Dendritic cell treated with granulocyte-macrophage colony-stimulating factor and Interleukin-4, amounts not matched to agents 40 ng/mL and 50 ng/mL, for 4 days (primary cell): ENCODE measurements around the gene TFAP2D.

Experiments used
- H3K27ac Mint-ChIP-seq: one replicate; pipeline ENCODE4 v1.8.0; 2022; ENCODE audit warnings: mild to moderate bottlenecking, mixed read lengths
- H3K27me3 Mint-ChIP-seq: one replicate; pipeline ENCODE4 v1.8.0; 2022; ENCODE audit warnings: mild to moderate bottlenecking, mixed read lengths
- H3K36me3 Mint-ChIP-seq: one replicate; pipeline ENCODE4 v1.8.0; 2022; ENCODE audit warnings: low read depth, mixed read lengths
- H3K4me1 Mint-ChIP-seq: one replicate; pipeline ENCODE4 v1.8.0; 2022; ENCODE audit warnings: low read depth, mixed read lengths
- H3K4me3 Mint-ChIP-seq: one replicate; pipeline ENCODE4 v1.8.0; 2022; ENCODE audit warnings: mild to moderate bottlenecking, moderate library complexity, mixed read lengths
- H3K9me3 Mint-ChIP-seq: one replicate; pipeline ENCODE4 v1.8.0; 2022; ENCODE audit warnings: mixed read lengths
- intact Hi-C: fragments of 100-400 bp; cut with micrococcal nuclease; formaldehyde crosslinking; loops from one replicate; pipeline ENCODE4 v1.15.0; 2022

Gene TFAP2D

DNA sequence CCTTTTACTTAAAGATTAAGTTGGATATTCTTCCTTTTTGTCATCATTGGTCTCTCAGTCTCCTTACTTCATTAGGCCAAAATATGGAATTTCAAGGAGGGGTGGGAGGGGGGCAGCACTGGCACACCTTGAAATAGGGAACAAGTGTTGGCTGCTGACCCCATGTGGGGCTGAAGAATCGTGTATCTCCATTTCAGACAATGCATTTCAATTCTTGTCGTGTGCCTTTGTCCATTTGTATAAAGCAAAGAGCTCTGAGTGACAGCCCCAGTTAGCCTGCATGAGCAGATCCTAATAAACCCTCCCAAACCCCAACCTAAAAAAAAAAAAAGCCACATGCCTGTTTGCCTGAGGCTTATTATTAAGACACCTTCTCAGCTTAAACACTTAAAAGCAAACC lies 1.0 kb upstream of the TFAP2D start:
- no peaks in the 10 kb centered on the region for H3K36me3 Mint-ChIP-seq
- intact Hi-C loops = no loop called here
- H3K9me3 Mint-ChIP-seq = peaks cover 8% of the 10 kb centered on the region
- H3K4me1 Mint-ChIP-seq = no peaks in the 10 kb centered on the region
- no peak overlapping the region for H3K27ac Mint-ChIP-seq
- H3K4me3 Mint-ChIP-seq = no peak overlapping the region
- H3K27me3 Mint-ChIP-seq = peaks cover 94% of the 10 kb centered on the region

DNA sequence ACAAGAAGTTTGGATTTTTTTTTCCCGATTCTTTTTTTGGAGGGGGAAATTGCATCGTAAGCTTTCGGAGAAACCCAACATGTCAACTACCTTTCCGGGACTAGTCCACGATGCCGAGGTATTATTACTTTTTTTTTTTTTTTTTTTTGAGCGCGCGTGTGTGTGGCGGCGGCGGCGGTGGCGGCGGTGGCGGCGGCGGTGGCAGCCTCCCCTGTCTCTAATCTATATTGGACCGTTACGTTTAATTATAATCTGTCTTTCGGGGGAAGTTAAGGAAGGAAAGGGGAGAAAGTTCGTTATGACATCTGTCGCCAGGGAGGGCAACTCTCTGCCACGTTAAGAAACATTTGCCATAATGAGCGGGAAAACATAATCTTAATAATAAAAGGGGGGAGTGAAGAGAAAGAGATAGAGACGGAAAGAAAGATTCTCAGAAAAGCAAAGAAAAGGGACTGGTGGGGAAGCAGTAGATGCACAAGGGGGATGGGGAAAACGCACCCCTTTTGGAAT lies 706 bp downstream of the TFAP2D start:
- intact Hi-C loops = no loop called here
- H3K27me3 Mint-ChIP-seq = peaks cover 85% of the 10 kb centered on the region
- H3K9me3 Mint-ChIP-seq = no peaks in the 10 kb centered on the region
- H3K4me1 Mint-ChIP-seq = no peaks in the 10 kb centered on the region
- H3K4me3 Mint-ChIP-seq = no peak overlapping the region
- H3K27ac Mint-ChIP-seq = no peak overlapping the region
- H3K36me3 Mint-ChIP-seq = no peaks in the 10 kb centered on the region

DNA sequence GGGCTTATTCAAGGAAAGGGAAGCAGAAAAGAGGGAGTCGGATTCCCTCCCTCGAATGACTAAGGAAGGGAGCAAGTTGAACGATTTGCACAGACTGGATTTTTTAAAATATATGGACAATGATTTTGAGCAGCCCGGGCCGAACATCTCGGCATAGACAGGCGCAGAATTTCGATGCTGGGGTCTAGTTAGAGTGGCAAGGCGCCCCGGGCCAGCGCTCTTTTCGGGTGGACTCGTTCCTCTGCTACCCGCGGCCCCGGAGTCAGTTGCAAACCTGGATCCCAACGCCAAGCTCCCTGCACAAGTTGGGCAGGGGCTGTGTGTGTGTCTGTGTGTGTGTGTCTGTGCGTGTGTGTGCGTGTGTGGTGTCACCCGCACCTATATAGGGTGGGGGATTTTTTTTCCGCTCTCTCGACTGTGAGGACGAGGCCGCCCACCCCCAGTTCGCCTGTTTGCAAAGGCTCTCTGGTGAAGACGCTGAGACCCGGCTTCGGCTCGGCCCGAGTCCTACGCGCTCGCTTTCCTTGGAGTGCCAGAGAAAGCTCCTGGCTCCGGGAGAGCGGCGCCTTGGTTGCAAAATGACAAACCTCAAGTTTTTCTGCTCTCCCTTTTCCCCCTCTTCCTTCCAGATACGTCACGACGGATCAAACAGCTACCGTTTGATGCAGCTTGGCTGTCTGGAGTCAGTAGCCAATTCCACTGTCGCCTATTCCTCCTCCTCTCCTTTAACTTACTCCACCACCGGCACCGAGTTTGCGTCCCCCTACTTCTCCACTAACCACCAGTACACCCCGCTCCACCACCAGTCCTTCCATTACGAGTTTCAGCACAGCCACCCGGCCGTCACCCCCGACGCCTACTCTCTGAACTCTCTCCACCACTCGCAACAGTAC lies 1.4 kb downstream of the TFAP2D start:
- intact Hi-C loops = no loop called here
- H3K4me1 Mint-ChIP-seq = no peaks in the 10 kb centered on the region
- no peaks in the 10 kb centered on the region for H3K9me3 Mint-ChIP-seq
- no peaks in the 10 kb centered on the region for H3K36me3 Mint-ChIP-seq
- H3K27me3 Mint-ChIP-seq = peaks cover 83% of the 10 kb centered on the region
- H3K27ac Mint-ChIP-seq = no peak overlapping the region
- no peak overlapping the region for H3K4me3 Mint-ChIP-seq

DNA sequence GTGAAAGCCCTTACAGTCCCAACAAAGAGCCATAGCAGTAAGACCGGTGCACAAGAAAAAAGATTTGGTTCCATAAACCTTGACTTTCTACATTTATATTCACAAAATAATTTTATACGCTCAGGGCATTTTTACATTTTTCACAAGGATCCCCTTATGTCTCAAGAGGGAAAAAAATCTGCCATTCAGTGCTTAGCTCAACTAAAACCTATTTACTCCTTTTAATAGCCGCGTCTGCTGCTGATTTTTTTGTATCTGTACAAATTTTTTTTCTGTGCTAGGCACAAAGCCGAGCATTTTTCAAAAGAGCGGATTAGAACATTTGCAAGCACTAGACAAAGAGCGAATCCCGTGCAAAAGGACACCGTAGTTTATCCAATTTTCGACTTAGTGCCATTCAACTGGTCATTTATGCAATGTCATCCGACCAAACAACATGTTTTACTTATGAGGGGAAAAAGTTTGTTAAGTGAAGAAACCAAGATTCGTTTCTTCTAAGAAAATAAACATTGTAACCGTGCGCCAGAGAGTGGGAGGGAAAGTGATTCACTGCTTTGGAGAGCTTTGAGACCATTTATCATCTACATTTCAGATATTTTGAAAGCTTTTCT lies 3.7 kb downstream of the TFAP2D start:
- no peaks in the 10 kb centered on the region for H3K36me3 Mint-ChIP-seq
- H3K27me3 Mint-ChIP-seq = peaks cover 78% of the 10 kb centered on the region
- intact Hi-C loops = no loop called here
- no peak overlapping the region for H3K4me3 Mint-ChIP-seq
- H3K4me1 Mint-ChIP-seq = no peaks in the 10 kb centered on the region
- H3K9me3 Mint-ChIP-seq = no peaks in the 10 kb centered on the region
- no peak overlapping the region for H3K27ac Mint-ChIP-seq

DNA sequence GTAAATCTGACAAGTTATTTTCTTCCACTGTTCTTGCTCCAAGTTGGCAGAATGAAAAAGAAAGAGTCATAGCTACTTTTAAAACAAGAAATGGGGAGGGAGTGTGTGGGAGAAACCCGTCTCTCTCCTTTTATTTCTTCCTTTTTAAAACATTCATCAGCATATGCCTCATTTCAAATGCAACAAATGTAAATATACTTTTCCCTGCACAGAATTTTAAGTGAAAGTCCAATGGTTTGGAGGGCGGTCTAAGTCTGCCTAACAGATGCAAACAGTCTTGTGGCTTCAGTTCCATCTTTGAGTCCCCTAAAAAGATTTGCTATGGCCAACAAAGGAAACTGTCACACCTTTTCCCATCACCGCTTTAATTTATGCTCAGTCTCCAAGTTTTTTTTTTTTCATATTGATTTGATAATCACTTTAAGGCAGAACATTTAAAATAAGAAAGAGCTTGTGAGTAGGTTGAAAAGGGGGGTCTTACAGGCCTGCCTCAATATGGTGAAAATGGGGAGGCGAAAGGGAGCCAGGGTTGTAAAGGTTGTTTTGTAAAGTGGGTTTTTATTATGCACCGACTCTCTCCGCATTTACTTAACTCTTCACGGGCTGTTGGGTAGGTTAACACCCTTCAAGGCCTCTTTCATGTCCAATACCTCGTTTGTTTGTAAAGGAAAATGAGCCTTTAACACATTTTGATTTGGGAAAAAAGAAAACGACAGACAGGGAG lies 4.6 kb downstream of the TFAP2D start:
- Mint-ChIP-seq H3K4me1 (no peaks in the 10 kb centered on the region), H3K27ac (no peak overlapping the region), H3K27me3 (peaks cover 79% of the 10 kb centered on the region), H3K36me3 (no peaks in the 10 kb centered on the region), H3K9me3 (no peaks in the 10 kb centered on the region), H3K4me3 (no peak overlapping the region)
- intact Hi-C loops = no loop called here

DNA sequence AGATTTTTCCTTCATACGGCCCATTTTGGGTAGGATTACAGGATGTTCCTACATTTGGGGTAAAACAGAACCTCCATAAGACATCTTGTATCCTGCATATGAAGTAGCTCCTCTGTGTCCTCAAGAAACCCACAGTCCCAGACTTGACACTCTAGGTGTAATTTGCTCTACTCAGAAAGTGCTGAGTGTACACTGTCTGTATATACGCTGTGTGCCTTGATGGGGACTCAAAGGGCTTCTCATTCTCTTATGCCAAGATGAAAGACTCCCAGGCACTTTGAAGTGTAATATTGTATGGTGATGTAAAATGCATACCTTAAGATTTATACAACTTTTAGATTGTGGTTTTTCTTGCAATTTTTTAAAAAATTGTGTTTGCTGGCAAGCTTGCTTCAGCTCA lies 5.2 kb downstream of the TFAP2D start:
- H3K4me1 Mint-ChIP-seq = no peaks in the 10 kb centered on the region
- H3K4me3 Mint-ChIP-seq = no peak overlapping the region
- intact Hi-C loops = no loop called here
- no peaks in the 10 kb centered on the region for H3K9me3 Mint-ChIP-seq
- H3K36me3 Mint-ChIP-seq = no peaks in the 10 kb centered on the region
- H3K27ac Mint-ChIP-seq = no peak overlapping the region
- H3K27me3 Mint-ChIP-seq = peaks cover 82% of the 10 kb centered on the region

DNA sequence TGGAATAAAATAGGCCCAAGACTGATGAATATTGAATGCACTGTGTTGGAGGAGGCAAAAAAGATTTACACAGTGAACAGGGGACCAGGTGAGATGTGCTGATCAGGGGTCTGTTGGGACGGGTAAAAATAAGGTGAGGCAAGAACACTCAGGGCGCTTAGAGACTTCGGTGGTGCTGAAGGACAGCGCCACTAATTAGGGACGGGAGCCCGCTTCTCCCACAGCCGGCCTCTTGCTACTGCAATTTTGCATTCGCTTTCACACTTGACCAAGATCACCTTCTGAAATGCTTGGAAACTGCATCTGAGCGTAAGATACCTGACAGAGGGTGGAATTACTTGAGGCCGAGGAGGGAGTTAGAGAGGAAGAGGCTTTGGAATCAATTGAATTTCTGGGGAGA lies 7.3 kb downstream of the TFAP2D start:
- Mint-ChIP-seq H3K9me3 (no peaks in the 10 kb centered on the region), H3K4me1 (no peaks in the 10 kb centered on the region), H3K4me3 (no peak overlapping the region), H3K36me3 (no peaks in the 10 kb centered on the region), H3K27me3 (peaks cover 82% of the 10 kb centered on the region), H3K27ac (no peak overlapping the region)
- intact Hi-C loops = no loop called here

DNA sequence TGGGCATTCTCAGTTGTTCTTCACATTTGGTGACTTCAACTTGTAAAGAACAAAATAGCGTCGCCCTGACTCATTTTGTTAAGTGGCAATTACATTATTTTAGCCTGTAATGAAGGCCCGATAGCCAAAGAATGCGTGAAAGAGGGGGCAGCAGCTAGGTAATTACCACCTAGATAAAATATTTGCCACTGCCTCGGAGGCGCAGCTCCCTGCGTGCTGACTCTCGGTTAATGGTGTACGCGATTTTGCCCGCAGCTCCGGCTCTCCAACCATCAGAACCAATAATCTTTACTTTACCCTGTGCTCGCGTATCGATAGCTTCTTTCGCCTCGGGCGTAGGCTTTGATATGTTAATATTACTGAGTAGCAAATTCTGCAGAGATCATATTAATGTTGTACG lies 8.7 kb downstream of the TFAP2D start:
- Mint-ChIP-seq H3K27ac (no peak overlapping the region), H3K36me3 (no peaks in the 10 kb centered on the region), H3K27me3 (peaks cover 73% of the 10 kb centered on the region), H3K4me1 (no peaks in the 10 kb centered on the region), H3K4me3 (no peak overlapping the region), H3K9me3 (no peaks in the 10 kb centered on the region)
- intact Hi-C loops = no loop called here

DNA sequence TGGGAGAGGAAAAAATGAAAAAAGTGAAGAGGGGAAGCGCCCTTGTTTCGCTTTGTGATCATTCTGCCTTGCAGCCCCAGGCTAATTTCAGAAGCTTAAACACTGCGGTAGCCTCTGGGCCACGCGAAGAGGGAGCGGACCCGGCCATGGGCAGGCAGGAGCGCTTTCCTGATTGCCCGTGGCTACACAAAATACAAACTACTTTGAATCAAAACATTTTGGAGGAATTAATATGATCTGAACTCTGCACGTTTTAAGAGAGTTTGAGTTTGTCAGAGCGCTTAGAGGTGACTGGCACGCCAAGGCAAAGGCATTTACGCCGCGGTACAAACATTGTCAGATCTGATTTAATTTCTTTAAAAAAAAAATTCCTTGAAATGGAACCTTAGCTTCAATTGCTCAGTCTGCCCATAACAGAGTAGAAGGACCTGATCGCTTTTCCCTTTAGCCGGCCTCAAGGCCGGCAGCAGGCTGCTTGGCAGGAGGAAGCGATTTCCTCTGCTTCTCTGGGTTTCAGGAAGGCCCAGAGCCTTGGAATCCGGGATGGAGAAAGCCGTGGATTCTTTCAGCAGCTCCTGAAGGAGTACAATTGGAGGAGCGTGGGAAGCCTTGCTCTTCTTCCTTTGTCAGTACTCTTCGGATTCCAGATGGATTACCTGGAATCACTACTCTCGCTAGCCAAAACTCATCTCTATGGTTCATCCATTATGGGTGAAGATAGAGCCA lies 9.7 kb downstream of the TFAP2D start:
- H3K4me3 Mint-ChIP-seq = no peak overlapping the region
- H3K27ac Mint-ChIP-seq = no peak overlapping the region
- peaks cover 66% of the 10 kb centered on the region for H3K27me3 Mint-ChIP-seq
- no peaks in the 10 kb centered on the region for H3K36me3 Mint-ChIP-seq
- no peaks in the 10 kb centered on the region for H3K9me3 Mint-ChIP-seq
- H3K4me1 Mint-ChIP-seq = no peaks in the 10 kb centered on the region
- intact Hi-C loops = no loop called here

DNA sequence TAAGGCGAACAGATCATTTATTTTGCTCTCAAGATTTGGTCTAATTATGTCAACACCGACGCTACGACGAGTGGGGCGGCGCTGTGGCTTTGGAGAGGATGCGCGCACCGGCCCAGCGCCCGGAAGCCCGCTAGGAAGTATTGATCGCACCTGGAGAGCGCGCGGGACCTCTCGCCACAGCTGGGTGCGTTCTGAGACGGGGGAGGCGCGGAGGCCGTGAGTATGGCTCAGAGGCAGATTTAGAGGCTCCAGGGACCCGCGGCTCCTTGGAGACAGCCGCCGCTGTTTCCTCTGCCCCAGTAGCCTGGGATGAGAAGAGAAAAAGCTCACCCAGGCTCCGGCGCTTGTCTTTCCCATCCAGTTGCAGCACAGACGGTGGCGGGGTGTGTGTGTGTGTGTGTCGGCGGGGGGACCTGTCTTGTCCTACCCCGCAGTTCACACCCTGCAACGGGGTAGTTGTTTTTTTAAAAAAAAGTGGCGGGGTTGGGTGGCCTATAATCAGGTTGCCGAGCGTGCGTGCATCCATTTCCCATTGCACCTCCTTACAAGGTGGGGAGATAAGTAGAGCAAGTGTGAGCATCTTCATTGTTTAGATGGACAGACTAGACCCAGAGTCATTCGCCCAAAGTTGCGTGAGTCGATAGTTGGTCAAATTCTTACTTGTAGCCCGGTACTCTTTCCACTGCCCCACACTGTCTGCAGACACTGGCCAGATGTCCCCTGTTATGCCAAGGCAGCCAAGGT lies 11.2 kb downstream of the TFAP2D start:
- no peak overlapping the region for H3K4me3 Mint-ChIP-seq
- no peaks in the 10 kb centered on the region for H3K9me3 Mint-ChIP-seq
- no peak overlapping the region for H3K27ac Mint-ChIP-seq
- intact Hi-C loops = no loop called here
- peaks cover 58% of the 10 kb centered on the region for H3K27me3 Mint-ChIP-seq
- H3K36me3 Mint-ChIP-seq = no peaks in the 10 kb centered on the region
- no peaks in the 10 kb centered on the region for H3K4me1 Mint-ChIP-seq

DNA sequence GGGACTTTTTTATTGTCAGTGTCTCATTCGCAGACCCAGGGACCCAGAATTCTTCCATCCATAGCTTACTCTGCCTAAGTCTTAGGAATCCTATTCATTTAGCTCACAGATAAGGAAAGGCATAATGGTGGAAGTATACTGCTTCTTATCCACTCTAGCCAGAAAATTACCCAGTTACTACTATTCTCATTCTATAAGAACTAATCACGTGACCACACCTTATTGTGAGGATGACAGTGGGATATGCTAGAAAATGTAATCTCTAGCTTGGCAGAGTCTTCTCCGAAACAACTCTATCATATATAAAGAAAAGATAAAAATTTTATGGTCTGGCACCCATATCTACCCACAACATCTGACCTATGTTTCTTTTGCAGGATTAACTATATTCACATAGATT lies 21.2 kb downstream of the TFAP2D start:
- Mint-ChIP-seq H3K4me3 (no peak overlapping the region), H3K36me3 (no peaks in the 10 kb centered on the region), H3K27me3 (no peaks in the 10 kb centered on the region), H3K27ac (no peak overlapping the region), H3K9me3 (no peaks in the 10 kb centered on the region), H3K4me1 (no peaks in the 10 kb centered on the region)
- intact Hi-C loops = no loop called here

DNA sequence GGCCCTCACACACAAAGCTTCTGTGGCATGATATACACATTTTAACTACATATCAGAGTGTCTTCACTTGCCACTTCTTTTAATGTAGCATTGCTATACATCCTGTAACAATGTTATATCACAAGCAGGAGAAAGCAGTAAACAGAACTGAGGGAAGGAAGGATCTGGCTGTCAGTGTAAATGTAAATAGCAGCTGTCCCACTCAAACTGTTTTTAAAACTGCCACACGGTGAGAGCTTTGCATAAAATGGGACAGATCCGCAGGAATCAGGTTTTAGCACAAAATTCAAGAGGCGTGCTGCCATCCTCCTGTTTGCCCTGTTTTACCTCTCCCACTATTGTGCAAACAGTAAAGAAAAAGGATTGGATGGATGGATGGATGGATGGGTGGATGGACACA lies 28.8 kb downstream of the TFAP2D start:
- Mint-ChIP-seq H3K9me3 (no peaks in the 10 kb centered on the region), H3K36me3 (no peaks in the 10 kb centered on the region), H3K27ac (no peak overlapping the region), H3K27me3 (no peaks in the 10 kb centered on the region), H3K4me3 (no peak overlapping the region), H3K4me1 (no peaks in the 10 kb centered on the region)
- intact Hi-C loops = no loop called here

DNA sequence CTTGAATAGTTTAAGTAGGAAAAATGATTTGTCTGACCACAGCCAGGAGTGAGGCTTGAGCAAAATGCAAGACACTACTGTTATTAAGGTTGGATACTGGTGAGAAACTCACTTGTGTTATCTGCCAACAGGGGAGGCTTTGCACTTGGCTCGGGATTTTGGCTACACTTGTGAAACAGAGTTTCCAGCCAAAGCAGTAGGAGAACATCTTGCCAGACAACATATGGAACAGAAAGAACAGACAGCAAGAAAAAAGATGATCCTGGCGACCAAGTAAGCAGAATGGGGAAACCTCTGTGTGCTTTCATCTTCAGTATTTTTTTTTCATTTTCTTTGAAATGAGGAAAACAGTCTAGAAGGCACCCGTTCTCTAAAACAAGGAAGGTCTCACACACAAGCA lies 31.6 kb downstream of the TFAP2D start:
- no peak overlapping the region for H3K27ac Mint-ChIP-seq
- no peaks in the 10 kb centered on the region for H3K27me3 Mint-ChIP-seq
- H3K36me3 Mint-ChIP-seq = no peaks in the 10 kb centered on the region
- H3K4me3 Mint-ChIP-seq = no peak overlapping the region
- no peaks in the 10 kb centered on the region for H3K4me1 Mint-ChIP-seq
- no peaks in the 10 kb centered on the region for H3K9me3 Mint-ChIP-seq
- intact Hi-C loops = no loop called here
